NCI-H187 (cell line): Measurements from ENCODE around the gene HOXA9.

ENCODE experiments used
- DNase-seq, 2 experiments: peaks; one replicate each; lab custom pipeline; 2025; lab: John Stamatoyannopoulos, UW

Gene HOXA9

DNA sequence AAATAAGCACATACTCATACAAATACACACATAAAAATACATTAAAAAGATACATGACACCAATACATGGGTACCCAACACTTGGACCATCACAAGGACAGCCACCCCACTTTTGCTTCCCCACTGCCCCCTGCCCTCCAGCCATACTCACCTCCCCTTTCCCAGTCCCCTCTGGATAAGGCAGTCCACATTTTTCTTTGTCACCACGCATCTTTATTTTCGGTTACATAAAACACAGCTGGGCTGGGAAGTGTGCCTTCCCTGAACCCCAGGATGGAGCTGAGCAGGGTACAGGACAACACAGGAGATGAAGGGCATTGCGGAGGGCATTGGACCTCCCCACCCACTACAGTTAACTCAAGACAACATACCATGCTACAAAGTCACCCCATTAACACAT lies 11.8 kb downstream of the HOXA9 start:
- no peak for DNase-seq

- no peak for DNase-seq
These were observed 12.4 kb downstream of the HOXA9 start for GRCh38 chr7:27152816-27153442.

- no peak for DNase-seq
These were observed 13.2 kb downstream of the HOXA9 start, which contains the start of gene HOXA3 for GRCh38 chr7:27151931-27152815. HOXA3 (minus strand) TSS chr7:27152583; CDS start chr7:27110640, 41,943 bp downstream.

GRCh38 chr7:27151341-27151930 lies 13.9 kb downstream of the HOXA9 start:
- DNase-seq: no peak

GRCh38 chr7:27150568-27151340 lies 14.6 kb downstream of the HOXA9 start:
- DNase-seq: peak; percentile 67 to 83

- DNase-seq: peak in 1 of 2 experiments; percentile 39
These were observed 15.3 kb downstream of the HOXA9 start for GRCh38 chr7:27149842-27150567.

DNA sequence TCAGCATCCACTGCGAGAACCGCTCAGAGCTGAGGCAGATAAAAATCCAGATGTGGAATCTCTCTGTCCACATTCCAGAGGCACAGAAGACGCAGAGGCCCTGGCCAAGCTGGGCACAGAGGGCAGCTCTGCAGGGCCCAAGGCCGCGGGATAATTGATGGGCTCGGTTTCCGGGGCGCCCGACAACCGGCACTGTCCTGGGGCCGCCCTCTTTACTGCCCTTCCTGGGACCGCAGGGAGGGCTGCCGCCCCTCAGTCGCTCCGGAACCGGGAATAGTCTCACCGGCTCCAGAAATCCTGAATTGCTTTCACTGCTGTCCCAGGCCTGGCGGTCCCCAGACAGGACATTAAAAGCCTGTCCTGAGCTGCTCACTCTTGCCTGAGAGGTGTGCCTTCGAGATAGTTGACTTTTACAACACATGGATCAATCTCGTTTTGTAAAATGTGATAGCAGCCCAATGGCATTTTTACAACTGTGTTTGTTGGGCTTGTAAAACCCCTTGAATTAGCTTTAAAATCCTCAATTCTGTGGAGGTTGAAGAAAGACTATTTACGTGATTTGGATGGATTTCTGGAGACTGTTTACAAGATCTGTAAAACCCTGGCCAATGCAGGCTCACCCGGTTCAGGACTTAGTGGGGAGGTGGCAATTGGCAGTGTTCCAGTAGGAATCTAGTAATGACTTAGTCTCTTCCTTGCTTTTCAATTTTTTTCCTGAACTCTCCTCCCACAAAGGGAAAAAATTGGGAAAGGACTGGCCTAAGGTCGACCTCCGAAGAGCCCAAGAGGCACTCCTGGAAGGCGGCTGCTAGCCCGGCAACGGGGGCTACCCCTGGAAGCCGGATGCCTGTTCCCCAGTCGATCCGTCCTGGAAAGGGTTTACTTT lies 16.3 kb downstream of the HOXA9 start:
- DNase-seq: peak in 1 of 2 experiments; percentile 47

DNA sequence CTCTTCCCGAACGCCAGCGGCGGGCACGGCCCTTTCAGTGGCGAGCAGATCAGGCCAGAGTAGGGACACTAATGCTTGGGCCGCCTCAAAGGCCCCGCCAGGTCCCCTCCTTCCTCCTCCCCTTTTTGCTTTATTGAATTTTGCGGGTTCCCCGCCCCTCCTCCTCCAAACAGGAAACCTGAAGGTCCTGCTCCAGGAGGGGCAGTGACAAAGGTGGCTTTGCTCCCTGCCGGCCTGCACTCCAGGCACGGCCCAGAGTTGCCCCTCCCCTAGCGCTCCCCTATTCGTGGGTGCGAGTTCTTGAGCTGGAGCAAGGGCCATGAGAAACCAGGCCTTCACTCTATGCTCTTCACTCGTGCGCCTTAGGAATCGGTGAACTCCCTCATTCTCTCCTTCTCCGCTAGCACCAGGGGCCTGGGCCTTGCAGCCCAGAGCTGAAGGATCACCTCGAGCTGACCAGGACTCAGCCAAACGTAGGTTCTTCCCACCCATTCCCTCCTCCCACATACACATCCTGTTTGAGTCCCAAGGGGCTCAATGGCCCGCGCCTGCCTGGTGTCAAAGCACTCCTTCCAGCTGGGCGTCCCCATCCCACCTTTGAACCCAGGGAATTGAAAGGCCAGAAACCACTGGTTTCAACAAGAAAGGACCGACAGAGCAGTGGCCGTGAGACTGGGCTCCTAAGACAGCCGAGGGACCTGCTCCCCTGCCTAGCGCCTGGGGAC lies 17.1 kb downstream of the HOXA9 start:
- peak in 1 of 2 experiments; percentile 37 for DNase-seq

GRCh38 chr7:27147199-27148030 lies 17.9 kb downstream of the HOXA9 start, which contains the start of gene HOXA6:
HOXA6 (minus strand) TSS chr7:27147774; CDS start chr7:27147749, 25 bp downstream.
- DNase-seq: peak in 1 of 2 experiments; percentile 37

- DNase-seq: no peak
These were observed 18.7 kb downstream of the HOXA9 start for GRCh38 chr7:27146491-27147198.

DNA sequence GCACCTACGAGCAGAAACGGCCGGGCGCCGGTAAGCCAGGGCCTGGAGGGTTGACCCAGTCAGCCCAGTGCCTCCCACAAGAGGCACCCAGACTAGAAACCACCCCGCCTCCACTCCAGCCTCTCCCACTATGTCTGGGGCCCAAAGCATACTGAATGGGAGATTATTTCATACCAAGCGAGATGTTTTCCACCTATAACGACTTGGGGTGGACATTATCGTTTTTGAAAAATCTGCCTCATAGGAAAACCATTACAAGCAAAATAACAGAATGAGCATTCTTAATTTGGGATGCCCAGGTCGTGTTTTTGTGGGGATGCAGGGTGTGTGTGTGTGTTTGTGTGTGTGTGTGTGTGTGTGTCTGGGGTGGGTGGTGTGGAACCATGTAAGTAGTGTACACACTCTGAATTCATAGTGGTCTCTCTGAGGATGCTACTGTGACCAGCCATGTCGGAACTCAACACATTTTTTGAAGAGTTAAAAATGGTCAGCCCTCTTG lies 19.4 kb downstream of the HOXA9 start:
- no peak for DNase-seq

GRCh38 chr7:27145165-27145913 lies 20.0 kb downstream of the HOXA9 start:
- no peak for DNase-seq

DNA sequence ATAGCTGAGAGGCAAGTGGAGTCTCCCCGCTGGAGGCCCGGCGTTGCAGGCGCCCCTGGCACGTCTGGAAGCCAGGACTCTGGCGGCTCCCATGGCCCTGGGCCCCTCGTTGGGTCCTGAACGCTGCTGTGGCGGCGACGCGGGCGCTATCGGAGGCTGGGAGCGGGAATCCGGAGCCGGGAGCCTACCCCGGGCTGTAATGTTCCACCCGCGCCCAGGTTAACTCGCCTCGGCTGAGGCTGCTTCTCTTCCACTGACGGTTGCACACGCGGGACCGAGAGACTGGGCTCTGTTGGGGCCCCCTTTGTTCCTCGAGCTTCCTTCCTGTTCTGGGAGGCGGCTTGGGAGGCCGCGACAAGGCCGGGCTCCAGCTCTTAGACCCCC lies 20.6 kb downstream of the HOXA9 start:
- no peak for DNase-seq

- no peak for DNase-seq
These were observed 21.2 kb downstream of the HOXA9 start for GRCh38 chr7:27143950-27144780.

GRCh38 chr7:27143023-27143949 lies 22.1 kb downstream of the HOXA9 start, which contains the start of gene HOXA5:
HOXA5 (minus strand) TSS chr7:27143681; CDS start chr7:27143607, 74 bp downstream.
- DNase-seq: no peak
